GM08714 (cell line): Measurements from ENCODE around the gene RBP2.

Source experiments
- H3K4me3 ChIP-seq: fragments of 200-500 bp; sonication (Bioruptor generic); 2 replicates; pipeline ENCODE4 v1.5.1; 2014; ENCODE audit warnings: mild to moderate bottlenecking, low read length, inconsistent platforms
- ZNF274 ChIP-seq: IDR thresholded peaks from 2 replicates; pipeline ENCODE4 v1.6.1; 2012; ENCODE audit warnings: mild to moderate bottlenecking, low read depth, low read length

Gene RBP2

GRCh38 chr3:139441656-139442055 is 34.7 kb downstream of the RBP2 start:
- no peak for TF ChIP-seq ZNF274
- H3K4me3 ChIP-seq = no peak overlapping the region

- H3K4me3 ChIP-seq = no peak overlapping the region
- no peak for TF ChIP-seq ZNF274
These were observed 35.4 kb downstream of the RBP2 start for GRCh38 chr3:139440639-139441556.

- no peak overlapping the region for H3K4me3 ChIP-seq
- TF ChIP-seq ZNF274 = no peak
These were observed 37.0 kb downstream of the RBP2 start for GRCh38 chr3:139439278-139439677.

GRCh38 chr3:139434764-139435307 is 41.5 kb downstream of the RBP2 start:
- TF ChIP-seq ZNF274 = no peak
- H3K4me3 ChIP-seq = no peak overlapping the region

- no peak for TF ChIP-seq ZNF274
These were observed 42.1 kb downstream of the RBP2 start for GRCh38 chr3:139434228-139434627.

GRCh38 chr3:139433089-139433488 is 43.2 kb downstream of the RBP2 start:
- TF ChIP-seq ZNF274 = no peak
- H3K4me3 ChIP-seq = no peak overlapping the region

More at GRCh38 chr3:139434228-139434627, 42.1 kb downstream of the RBP2 start:
- no peak overlapping the region for H3K4me3 ChIP-seq

- no peak for TF ChIP-seq ZNF274
- H3K4me3 ChIP-seq = no peak overlapping the region
These were observed 45.8 kb downstream of the RBP2 start for GRCh38 chr3:139430493-139430892.

GRCh38 chr3:139427283-139428060 is 48.8 kb downstream of the RBP2 start:
- no peak overlapping the region for H3K4me3 ChIP-seq
- no peak for TF ChIP-seq ZNF274

- H3K4me3 ChIP-seq = no peak overlapping the region
- no peak for TF ChIP-seq ZNF274
These were observed 50.4 kb downstream of the RBP2 start for GRCh38 chr3:139425745-139426400.

GRCh38 chr3:139423232-139423631 is 53.1 kb downstream of the RBP2 start:
- TF ChIP-seq ZNF274 = no peak
- H3K4me3 ChIP-seq = no peak overlapping the region

- TF ChIP-seq ZNF274 = no peak
- no peak overlapping the region for H3K4me3 ChIP-seq
These were observed 54.9 kb downstream of the RBP2 start for GRCh38 chr3:139421460-139421859.

- TF ChIP-seq ZNF274 = no peak
- H3K4me3 ChIP-seq = no peak overlapping the region
These were observed 55.3 kb downstream of the RBP2 start for GRCh38 chr3:139421040-139421439.

GRCh38 chr3:139418144-139418543 is 58.2 kb downstream of the RBP2 start:
- no peak overlapping the region for H3K4me3 ChIP-seq
- no peak for TF ChIP-seq ZNF274

GRCh38 chr3:139416275-139416674 is 60.0 kb downstream of the RBP2 start:
- no peak overlapping the region for H3K4me3 ChIP-seq
- no peak for TF ChIP-seq ZNF274
